ENCODE results near the gene TMEM123.

The TMEM123 gene

GRCh38 chr11:102421261-102421660 is 31.3 kb downstream of the TMEM123 start:
- DNase-seq, result no peak

DNA sequence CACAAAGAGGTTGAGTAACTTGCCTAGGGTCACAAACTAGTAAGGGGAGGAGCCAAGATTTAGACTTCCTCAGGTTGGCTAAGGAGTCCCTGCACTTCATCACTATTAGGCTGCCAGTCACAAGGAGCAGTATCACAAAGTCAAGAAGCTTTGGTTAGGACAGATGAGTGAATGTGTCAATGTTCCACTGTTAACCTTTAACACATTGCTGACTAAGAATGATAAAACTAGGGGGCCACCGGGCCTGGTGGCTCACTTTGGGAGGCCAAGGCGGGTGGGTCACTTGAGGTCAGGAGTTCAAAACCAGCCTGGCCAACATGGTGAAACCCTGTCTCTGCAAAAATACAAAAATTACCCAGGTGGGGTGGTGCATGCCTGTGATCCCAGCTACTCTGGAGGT is 32.0 kb downstream of the TMEM123 start:
- no peak for DNase-seq

- DNase-seq, result no peak
Observed at GRCh38 chr11:102419181-102419580, 33.4 kb downstream of the TMEM123 start.

DNA sequence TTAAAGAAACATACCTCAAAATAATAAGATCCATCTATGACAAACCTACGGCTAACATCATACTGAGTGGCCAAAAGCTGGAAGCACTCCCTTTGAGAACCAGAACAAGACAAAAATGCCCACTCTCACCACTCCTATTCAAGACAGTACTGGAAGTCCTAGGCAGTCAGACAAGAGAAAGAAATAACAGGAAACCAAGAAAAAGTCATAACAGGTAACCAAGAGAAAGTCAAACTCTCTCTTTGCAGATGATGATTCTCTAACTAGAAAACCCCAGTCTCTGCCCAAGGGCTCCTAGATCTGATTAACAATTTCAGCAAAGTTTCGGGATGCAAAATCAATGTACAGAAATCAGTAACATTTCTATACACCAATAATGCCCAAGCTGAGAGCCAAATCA is 35.6 kb downstream of the TMEM123 start:
- no peak for DNase-seq

GRCh38 chr11:102415304-102415916 is 37.2 kb downstream of the TMEM123 start:
- DNase-seq, result no peak

GRCh38 chr11:102414559-102414958 is 38.0 kb downstream of the TMEM123 start:
- DNase-seq, result no peak

- DNase-seq, result no peak
Observed at GRCh38 chr11:102413497-102413896, 39.1 kb downstream of the TMEM123 start.

DNA sequence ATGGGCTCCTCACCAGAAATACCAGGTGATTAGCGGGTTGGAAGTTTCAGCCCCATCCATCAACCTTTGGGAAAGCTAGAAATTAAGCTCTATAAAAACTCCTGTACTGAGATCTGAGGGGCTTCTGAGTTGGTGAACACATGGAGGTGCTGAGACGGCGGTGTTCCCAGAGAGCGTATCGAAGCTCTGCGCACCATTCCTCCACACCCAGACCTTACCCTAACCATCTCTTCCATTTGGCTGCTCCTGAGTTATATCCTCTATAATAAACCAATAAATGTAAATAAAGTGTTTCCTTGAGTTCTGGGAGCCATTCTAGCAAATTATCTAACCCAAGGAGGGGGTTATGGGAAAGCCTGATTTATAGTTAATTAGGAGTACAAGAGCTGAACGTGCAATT is 41.4 kb downstream of the TMEM123 start:
- no peak for DNase-seq

DNA sequence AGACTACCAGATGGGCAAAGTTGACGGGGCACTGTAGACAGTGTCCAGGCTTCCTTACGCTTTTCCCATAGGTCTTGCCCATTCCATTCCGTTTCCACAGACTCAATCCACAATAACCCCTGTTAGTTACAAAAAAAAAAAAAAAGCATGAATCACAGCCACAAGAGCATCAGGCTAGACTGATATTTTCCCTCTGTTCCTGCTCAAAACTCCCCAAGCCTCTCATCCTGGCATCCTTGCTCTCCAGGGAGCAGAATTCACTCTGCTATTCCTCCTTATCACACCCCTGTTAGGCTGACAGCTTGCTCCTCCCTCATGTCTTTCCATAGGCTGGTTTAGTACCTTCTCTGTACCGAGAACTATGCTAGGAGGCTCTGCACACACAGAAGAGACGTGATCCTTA is 42.2 kb downstream of the TMEM123 start:
- no peak for DNase-seq

DNA sequence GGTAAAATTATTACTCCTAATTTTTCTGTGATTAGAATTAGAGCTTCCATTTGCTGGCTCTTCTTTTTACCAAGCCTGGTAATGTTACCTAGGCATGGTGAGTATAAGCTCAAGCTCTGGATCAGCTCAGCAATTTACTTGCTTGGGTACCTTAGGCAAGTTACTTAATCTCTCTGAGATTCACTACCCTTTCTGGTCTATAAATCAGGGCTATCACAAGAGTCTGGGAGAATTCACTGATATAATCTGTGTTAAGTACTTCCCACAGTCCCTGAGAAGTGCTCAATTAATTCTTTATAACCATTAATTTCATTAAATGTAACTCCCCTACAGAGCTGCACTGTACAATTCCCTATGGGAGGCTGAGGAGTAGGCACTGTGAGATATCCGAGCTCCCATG is 44.2 kb downstream of the TMEM123 start:
- DNase-seq, result no peak

GRCh38 chr11:102407901-102408300 is 44.7 kb downstream of the TMEM123 start:
- DNase-seq, result no peak

GRCh38 chr11:102406099-102406498 is 46.5 kb downstream of the TMEM123 start:
- no peak for DNase-seq

- no peak for DNase-seq
Observed at GRCh38 chr11:102405501-102405900, 47.1 kb downstream of the TMEM123 start.

- peak; percentile 6 for DNase-seq
Observed at GRCh38 chr11:102402548-102402947, 50.0 kb downstream of the TMEM123 start.

DNA sequence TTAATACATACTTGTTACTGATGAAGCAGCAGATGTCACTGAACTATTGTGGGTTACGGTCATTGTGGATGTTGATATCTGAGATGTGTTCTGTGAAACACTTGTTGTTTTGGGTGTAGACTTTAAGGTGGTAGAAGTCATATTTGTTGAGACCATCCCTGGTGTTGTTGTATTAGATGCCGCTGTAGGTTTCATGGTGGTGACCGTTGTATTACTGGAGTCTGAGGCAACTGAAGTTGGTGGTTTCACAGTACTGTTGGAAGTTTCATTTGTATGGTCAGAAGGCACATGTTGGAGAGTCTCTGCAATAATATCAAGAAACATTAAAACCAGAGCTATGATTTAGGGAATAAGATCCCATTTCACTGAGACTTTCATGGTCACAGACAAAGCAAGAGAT is 50.7 kb downstream of the TMEM123 start:
- DNase-seq, result peak; percentile 25

DNA sequence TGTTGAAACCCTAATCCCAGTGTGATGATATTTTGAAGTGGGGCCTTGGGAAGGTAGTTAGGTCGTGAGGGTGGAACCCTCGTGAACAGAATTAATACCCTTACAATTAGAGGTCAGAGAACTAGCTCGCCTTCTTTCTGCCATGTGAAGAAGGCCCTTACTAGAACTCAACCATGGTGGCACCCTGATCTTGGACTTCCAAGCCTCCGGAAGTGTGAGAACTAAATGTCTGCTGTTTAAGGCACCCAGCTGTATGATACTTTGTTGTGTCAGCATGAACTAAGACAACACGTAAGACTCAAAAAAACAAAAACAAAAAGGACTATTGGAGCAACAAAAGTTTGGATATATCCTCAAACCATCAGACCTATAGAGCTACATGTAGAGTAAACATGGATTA is 52.0 kb downstream of the TMEM123 start:
- no peak for DNase-seq

DNA sequence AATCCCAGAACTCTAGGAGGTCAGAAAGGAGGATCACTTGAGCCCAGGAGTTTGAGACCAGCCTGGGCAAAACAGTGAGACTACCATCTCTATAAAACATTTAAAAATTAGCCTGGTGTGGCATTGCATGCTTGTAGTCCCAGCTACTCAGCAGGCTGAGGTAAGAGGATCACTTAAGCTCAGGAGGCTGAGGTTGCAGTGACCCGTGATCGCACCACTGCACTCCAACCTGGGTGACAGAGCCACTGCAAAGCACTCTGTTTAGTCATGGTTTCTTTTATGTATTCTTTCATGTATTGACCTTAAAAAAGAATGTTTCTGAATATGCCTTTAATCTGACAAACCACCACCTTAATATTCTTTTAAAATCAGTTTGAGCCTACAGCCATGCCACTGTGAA is 53.4 kb downstream of the TMEM123 start:
- DNase-seq, result no peak

GRCh38 chr11:102398297-102398696 is 54.3 kb downstream of the TMEM123 start:
- no peak for DNase-seq

- no peak for DNase-seq
Observed at GRCh38 chr11:102396708-102397563, 55.6 kb downstream of the TMEM123 start.

DNA sequence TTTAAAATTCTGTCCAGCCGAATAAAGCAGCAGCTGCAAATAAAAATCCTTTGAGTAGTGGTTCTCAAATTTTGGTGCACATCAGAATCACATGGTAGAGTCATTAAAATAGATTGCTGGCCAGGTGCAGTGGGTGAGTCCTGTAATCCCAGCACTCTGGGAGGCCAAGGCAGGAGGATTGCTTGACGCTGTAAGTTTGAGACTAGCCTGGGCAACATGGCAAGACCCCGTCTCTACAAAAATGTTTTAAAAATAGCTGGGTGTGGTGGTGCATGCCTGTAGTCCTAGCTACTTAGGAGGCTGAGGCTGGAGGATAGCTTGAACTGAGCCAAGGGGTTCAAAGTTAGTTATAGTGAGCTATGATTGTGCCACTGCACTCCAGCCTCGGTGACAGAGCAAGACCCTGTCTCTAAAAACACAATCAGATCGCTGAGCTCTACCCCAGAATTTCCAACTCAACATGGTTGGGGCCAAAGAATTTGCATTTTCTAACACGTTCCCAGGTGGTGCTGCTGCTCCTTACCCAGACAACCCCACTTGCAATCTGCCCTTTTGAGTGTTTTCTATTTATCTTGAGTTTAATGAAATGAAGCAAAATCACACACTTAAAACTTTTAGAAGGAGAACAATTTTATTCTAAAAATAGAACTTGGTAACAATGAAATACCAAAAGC is 56.7 kb downstream of the TMEM123 start:
- DNase-seq, result no peak

- no peak for DNase-seq
Observed at GRCh38 chr11:102393272-102393730, 59.3 kb downstream of the TMEM123 start.

GRCh38 chr11:102391549-102392237 is 60.9 kb downstream of the TMEM123 start:
- DNase-seq, result no peak

Measured in MV-4-11 (cell line).